GM12878 (cell line): ENCODE measurements around the gene ZMYM5. TPM values are rescaled to one million over a fixed set of nuclear protein-coding genes. Genes with fewer than 3 reads are reported as not detected.

Source experiments
- ATAC-seq: fragments of 200-7000 bp; cut with Tn5 transposase; 3 replicates; pipeline ENCODE4 v1.9.1; 2020; ENCODE audit warnings: mild to moderate bottlenecking, moderate library complexity
- BruUV-seq: library from RNA; stranded (reverse); fragments of 400-500 nt; replicated peaks from 2 replicates; lab custom pipeline; 2021; lab: Mats Ljungman, UMichigan
- CTCF ChIA-PET: fragments of 300-600 bp; sonication (Branson Sonifier 250); formaldehyde crosslinking; extraction: SDS; loops from one replicate; lab custom pipeline; 2021; ENCODE audit warnings: inconsistent platforms; lab: Yijun Ruan, JAX
- POLR2A ChIA-PET: fragments of 350-600 bp; formaldehyde crosslinking; extraction: SDS; loops from one replicate; lab custom pipeline; 2021; ENCODE audit warnings: inconsistent platforms; lab: Charles Lee
- RAD21 ChIA-PET: fragments of 300-600 bp; sonication (Branson Sonifier 250); formaldehyde crosslinking; loops from one replicate; lab custom pipeline; 2023; ENCODE audit warnings: antibody characterized with exemption; ENCODE audit not compliant: unreplicated experiment; lab: Charles Lee
- SMC1A ChIA-PET: fragments of 300-600 bp; sonication (Branson Sonifier 250); formaldehyde crosslinking; loops from one replicate; lab custom pipeline; 2023; ENCODE audit not compliant: unreplicated experiment, uncharacterized antibody; lab: Charles Lee
- DNase-seq: peaks from one replicate; pipeline ENCODE4 v3.0.0-alpha.2; 2011; ENCODE audit warnings: low read depth, low spot score
- FAIRE-seq: peaks from 3 replicates; lab custom pipeline; 2011; peaks lifted over from hg19 to GRCh38; lab: Jason Lieb, UNC
- H2AFZ ChIP-seq: 2 replicates; pipeline ENCODE4 v1.6.0; 2011; ENCODE audit warnings: low read depth, low read length, control low read depth; ENCODE audit not compliant: control insufficient read depth
- H3K27ac ChIP-seq: 2 replicates; pipeline ENCODE4 v1.5.1; 2011; ENCODE audit warnings: control low read depth; ENCODE audit not compliant: control insufficient read depth, insufficient read depth
- H3K27me3 ChIP-seq, 2 experiments: replicated peaks in 1 of 2; 2 replicates each; pipeline versions ENCODE4 v1.6.0 to v1.6.1; 2011; ENCODE audit warnings: low read length in 1 of 2; ENCODE audit not compliant: control insufficient read depth in 2 of 2, insufficient read depth in 2 of 2
- H3K36me3 ChIP-seq, 2 experiments: 2 replicates each; pipeline ENCODE4 v1.5.1; 2011; ENCODE audit warnings: low read length in 1 of 2; ENCODE audit not compliant: control insufficient read depth in 2 of 2, insufficient read depth in 2 of 2
- H3K4me1 ChIP-seq: 2 replicates; pipeline ENCODE4 v1.6.1; 2011; ENCODE audit warnings: mild to moderate bottlenecking, low read length, moderate library complexity, mixed read lengths; ENCODE audit not compliant: control insufficient read depth, insufficient read depth
- H3K4me2 ChIP-seq: 2 replicates; pipeline ENCODE4 v1.6.0; 2011; ENCODE audit warnings: control low read depth; ENCODE audit not compliant: control insufficient read depth, insufficient read depth
- H3K4me3 ChIP-seq: fragments of 200-600 bp; sonication (generic); 2 replicates; pipeline ENCODE4 v1.5.1; 2016
- H3K79me2 ChIP-seq: 2 replicates; pipeline ENCODE4 v1.6.0; 2011; ENCODE audit warnings: low read length; ENCODE audit not compliant: control insufficient read depth, insufficient read depth
- H3K9ac ChIP-seq: 2 replicates; pipeline ENCODE4 v1.8.0; 2011; ENCODE audit warnings: low read length, control low read depth, mixed read lengths; ENCODE audit not compliant: control insufficient read depth, insufficient read depth
- H3K9me3 ChIP-seq: replicated peaks from 3 replicates; pipeline ENCODE4 v1.5.1; 2011; ENCODE audit warnings: mild to moderate bottlenecking, low read length; ENCODE audit not compliant: control insufficient read depth, insufficient read depth
- H4K20me1 ChIP-seq: 2 replicates; pipeline ENCODE4 v1.6.0; 2011; ENCODE audit not compliant: control insufficient read depth, insufficient read depth
- CHD4 ChIP-seq: fragments of 200-600 bp; sonication (generic); IDR thresholded peaks from 2 replicates; pipeline ENCODE4 v1.6.1; 2016; ENCODE audit warnings: mild to moderate bottlenecking
- ESRRA ChIP-seq: IDR thresholded peaks from 2 replicates; pipeline ENCODE4 v1.6.1; 2012; ENCODE audit warnings: mild to moderate bottlenecking, low read length, improper control_type of control experiment
- GABPA ChIP-seq: IDR thresholded peaks from 2 replicates; pipeline ENCODE4 v1.6.1; 2014; ENCODE audit warnings: antibody characterized with exemption, low read depth, mild to moderate bottlenecking, inconsistent platforms
- IKZF1 ChIP-seq: fragments of 450-650 bp; conservative IDR thresholded peaks from 2 replicates; pipeline ENCODE4 v1.6.1; 2017; ENCODE audit warnings: antibody characterized with exemption, mild to moderate bottlenecking
- IKZF2 ChIP-seq, 2 experiments: fragments of 450-650 bp; IDR thresholded peaks; 2 replicates each; pipeline ENCODE4 v1.6.1; 2017; ENCODE audit warnings: mild to moderate bottlenecking in 2 of 2, moderate library complexity in 2 of 2
- POLR2AphosphoS2 ChIP-seq: IDR thresholded peaks from 2 replicates; pipeline ENCODE4 v1.6.1; 2011; ENCODE audit warnings: low read depth, mild to moderate bottlenecking, low read length, improper control_type of control experiment, moderate library complexity
- SPI1 ChIP-seq: IDR thresholded peaks from 2 replicates; pipeline ENCODE4 v1.6.1; 2011; ENCODE audit warnings: low read depth, mild to moderate bottlenecking, low read length, moderate library complexity, borderline replicate concordance; ENCODE audit not compliant: insufficient read depth
- TARDBP ChIP-seq: IDR thresholded peaks from 2 replicates; pipeline ENCODE4 v1.6.1; 2016; ENCODE audit warnings: borderline replicate concordance
- ZBTB33 ChIP-seq: fragments of 450-650 bp; IDR thresholded peaks from 2 replicates; pipeline ENCODE4 v1.6.1; 2017; ENCODE audit warnings: mild to moderate bottlenecking
- ZZZ3 ChIP-seq: IDR thresholded peaks from 2 replicates; pipeline ENCODE4 v1.6.1; 2011; ENCODE audit warnings: low read depth; ENCODE audit not compliant: control insufficient read depth, insufficient read length
- WGBS: methylation state at CpG from one replicate; pipeline ENCODE4 v1.1.6; 2016; ENCODE audit warnings: low lambda C conversion rate; ENCODE audit not compliant: insufficient replicate concordance, insufficient coverage; ENCODE audit errors: missing lambda C conversion rate; 5-methylcytosine and 5-hydroxymethylcytosine counted together
- in situ Hi-C: fragments of 300-500 bp; cut with MboI; formaldehyde crosslinking; loops from 9 replicates; pipeline ENCODE4 v1.14.3; 2018; ENCODE audit warnings: mixed read lengths
- intact Hi-C: fragments of 100-400 bp; cut with micrococcal nuclease; formaldehyde crosslinking; loops from one replicate; pipeline ENCODE4 v1.14.2; 2022; ENCODE audit not compliant: unreplicated experiment
- polyA plus RNA-seq, 11 experiments: library from polyadenylated mRNA; depleted of rRNA in 4 of 11; unstranded in 6 of 11; stranded (reverse) in 5 of 11; fragments of >200 nt; fragmentation: Nextera tagmentation in 4 of 11; fragmentation: Illumina TruSeq in 1 of 11; extraction: Ambion mirVana in 4 of 11; extraction: Trizol in 1 of 11; gene quantifications; 1 replicate in 1 of 11; 2 replicates in 10 of 11; pipeline versions ENCODE4 v1.2.1 to v1.2.3, GENCODE V29; 2011 to 2016; ENCODE audit warnings: inconsistent platforms in 2 of 11, missing spikeins in 2 of 11, low read depth in 1 of 11
- total RNA-seq, 4 experiments: library from RNA; depleted of rRNA in 3 of 4; stranded (reverse); fragments of >200 nt in 3 of 4; fragmentation: Illumina TruSeq in 1 of 4; extraction: Trizol in 1 of 4; gene quantifications; 2 replicates each; pipeline versions ENCODE4 v1.2.1 to v1.2.3, GENCODE V29; 2013 to 2021
- TF ChIP-seq, protein P1 (sequence below): fragments of 450-650 bp; IDR thresholded peaks from 2 replicates; pipeline ENCODE4 v1.6.1; 2017; ENCODE audit warnings: borderline replicate concordance
- TF ChIP-seq, protein P2 (sequence below), 3 experiments: IDR thresholded peaks in 2 of 3; conservative IDR thresholded peaks in 1 of 3; 2 replicates each; pipeline ENCODE4 v1.5.1; 2011; ENCODE audit warnings: low read depth in 3 of 3, low read length in 3 of 3, mild to moderate bottlenecking in 3 of 3, control low read depth in 2 of 3, moderate library complexity in 2 of 3, inconsistent platforms in 1 of 3, mixed read lengths in 1 of 3; ENCODE audit not compliant: control insufficient read depth in 2 of 3, insufficient read depth in 1 of 3; ENCODE audit errors: extremely low read depth in 1 of 3

ZMYM5 gene
- total and polyA plus RNA-seq, 10 of the 15 experiments (the other 5 are each of a cell fraction or from before 2014, with no cell fraction given): 7.1 to 13.7 (median 10.6) TPM

- TF ChIP-seq, protein P1, sequence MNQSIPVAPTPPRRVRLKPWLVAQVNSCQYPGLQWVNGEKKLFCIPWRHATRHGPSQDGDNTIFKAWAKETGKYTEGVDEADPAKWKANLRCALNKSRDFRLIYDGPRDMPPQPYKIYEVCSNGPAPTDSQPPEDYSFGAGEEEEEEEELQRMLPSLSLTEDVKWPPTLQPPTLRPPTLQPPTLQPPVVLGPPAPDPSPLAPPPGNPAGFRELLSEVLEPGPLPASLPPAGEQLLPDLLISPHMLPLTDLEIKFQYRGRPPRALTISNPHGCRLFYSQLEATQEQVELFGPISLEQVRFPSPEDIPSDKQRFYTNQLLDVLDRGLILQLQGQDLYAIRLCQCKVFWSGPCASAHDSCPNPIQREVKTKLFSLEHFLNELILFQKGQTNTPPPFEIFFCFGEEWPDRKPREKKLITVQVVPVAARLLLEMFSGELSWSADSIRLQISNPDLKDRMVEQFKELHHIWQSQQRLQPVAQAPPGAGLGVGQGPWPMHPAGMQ: no peak
- TF ChIP-seq TARDBP (no peak), GABPA (no peak), ZZZ3 (no peak), IKZF1 (no peak), ESRRA (no peak), POLR2AphosphoS2 (no peak), IKZF2 (IDR thresholded peaks at IDR 0.05) (no peak)
Observed at GRCh38 chr13:19822673-19823072, 40.8 kb downstream of the ZMYM5 start (continued).

- no peak for FAIRE-seq
- H2AFZ ChIP-seq: no peak overlapping the region
- H3K36me3 ChIP-seq: peaks cover 7% of the 10 kb centered on the region in 2 experiments; a peak in 3 of 4 replicates
- no peaks in the 10 kb centered on the region for H3K27me3 ChIP-seq
- no peaks in the 10 kb centered on the region for H3K79me2 ChIP-seq
- ATAC-seq: no peak
- H3K4me3 ChIP-seq: no peak overlapping the region
- no peak overlapping the region for H3K4me2 ChIP-seq
- H3K9me3 ChIP-seq: no peaks in the 10 kb centered on the region
- 98% methylated on average over 27 of the region's 27 CpGs for WGBS
- POLR2A ChIA-PET: interaction anchor here (0.6 kb wide), 1 partner anchor 32 kb away, joined by 4 read pairs; no protein-coding TSS in a partner anchor
- H4K20me1 ChIP-seq: no peaks in the 10 kb centered on the region
- no peak overlapping the region for H3K27ac ChIP-seq
- H3K9ac ChIP-seq: no peak overlapping the region
- TF ChIP-seq, protein P2, sequence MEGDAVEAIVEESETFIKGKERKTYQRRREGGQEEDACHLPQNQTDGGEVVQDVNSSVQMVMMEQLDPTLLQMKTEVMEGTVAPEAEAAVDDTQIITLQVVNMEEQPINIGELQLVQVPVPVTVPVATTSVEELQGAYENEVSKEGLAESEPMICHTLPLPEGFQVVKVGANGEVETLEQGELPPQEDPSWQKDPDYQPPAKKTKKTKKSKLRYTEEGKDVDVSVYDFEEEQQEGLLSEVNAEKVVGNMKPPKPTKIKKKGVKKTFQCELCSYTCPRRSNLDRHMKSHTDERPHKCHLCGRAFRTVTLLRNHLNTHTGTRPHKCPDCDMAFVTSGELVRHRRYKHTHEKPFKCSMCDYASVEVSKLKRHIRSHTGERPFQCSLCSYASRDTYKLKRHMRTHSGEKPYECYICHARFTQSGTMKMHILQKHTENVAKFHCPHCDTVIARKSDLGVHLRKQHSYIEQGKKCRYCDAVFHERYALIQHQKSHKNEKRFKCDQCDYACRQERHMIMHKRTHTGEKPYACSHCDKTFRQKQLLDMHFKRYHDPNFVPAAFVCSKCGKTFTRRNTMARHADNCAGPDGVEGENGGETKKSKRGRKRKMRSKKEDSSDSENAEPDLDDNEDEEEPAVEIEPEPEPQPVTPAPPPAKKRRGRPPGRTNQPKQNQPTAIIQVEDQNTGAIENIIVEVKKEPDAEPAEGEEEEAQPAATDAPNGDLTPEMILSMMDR (IDR thresholded peaks at IDR 0.05 in 2 of 3, conservative IDR thresholded peaks at IDR 0.05 in 1 of 3; ENCODE audit: control insufficient read depth in 2 of 3, extremely low read depth in 1 of 3, insufficient read depth in 1 of 3, low read depth in 3 of 3, low read length in 3 of 3): peak in 2 of 3 experiments; percentile 30 to 32; a peak in 4 of 6 replicates
- TF ChIP-seq CHD4: no peak
- no peak for TF ChIP-seq SPI1
- TF ChIP-seq ZBTB33: peak; percentile 63; the same call in 1 of the 2 replicates
- TF ChIP-seq, all 136 proteins: peak for 2
- in situ Hi-C loops (no loop called here), intact Hi-C loops (no loop called here)
- ChIA-PET RAD21 (no interaction called here), SMC1A (no interaction called here), CTCF (interaction anchor here (0.6 to 1.1 kb wide), 3 partner anchors 10 to 215 kb away, joined by 3 read pairs; no protein-coding TSS in a partner anchor)
- H3K4me1 ChIP-seq: no peaks in the 10 kb centered on the region
- BruUV-seq: no TSS peak
- no peak for DNase-seq
Observed at GRCh38 chr13:19818223-19818842, 45.1 kb downstream of the ZMYM5 start.
